ENCODE results near the gene ITK. TPM values are rescaled to one million over a fixed set of nuclear protein-coding genes. Genes with fewer than 3 reads are reported as not detected.

Gene ITK
- total RNA-seq, 1 donor from 2014 or later: not detected

GRCh38 chr5:157273131-157273556 is 92.5 kb downstream of the ITK start:
- Histone ChIP-seq H3K36me3 (ENCODE audit: control insufficient read depth, insufficient read depth, low read length) (no peaks in the 10 kb centered on the region), H3K4me3 (ENCODE audit: low read depth, low read length) (no peak overlapping the region), H3K27me3 (ENCODE audit: control insufficient read depth, insufficient read depth, low read length) (no peaks in the 10 kb centered on the region)
- DNase-seq (ENCODE audit: low read depth): no peak
- no peak for TF ChIP-seq CTCF (IDR thresholded peaks at IDR 0.05; ENCODE audit: insufficient read depth, low read length, severe bottlenecking)
- no peak for FAIRE-seq

- Histone ChIP-seq H3K27me3 (ENCODE audit: control insufficient read depth, insufficient read depth, low read length) (no peaks in the 10 kb centered on the region), H3K36me3 (ENCODE audit: control insufficient read depth, insufficient read depth, low read length) (no peaks in the 10 kb centered on the region), H3K4me3 (ENCODE audit: low read depth, low read length) (no peak overlapping the region)
- TF ChIP-seq CTCF (IDR thresholded peaks at IDR 0.05; ENCODE audit: insufficient read depth, low read length, severe bottlenecking): no peak
- no peak for FAIRE-seq
- no peak for DNase-seq (ENCODE audit: low read depth)
Measured at GRCh38 chr5:157275403-157275802, 94.8 kb downstream of the ITK start.

DNA sequence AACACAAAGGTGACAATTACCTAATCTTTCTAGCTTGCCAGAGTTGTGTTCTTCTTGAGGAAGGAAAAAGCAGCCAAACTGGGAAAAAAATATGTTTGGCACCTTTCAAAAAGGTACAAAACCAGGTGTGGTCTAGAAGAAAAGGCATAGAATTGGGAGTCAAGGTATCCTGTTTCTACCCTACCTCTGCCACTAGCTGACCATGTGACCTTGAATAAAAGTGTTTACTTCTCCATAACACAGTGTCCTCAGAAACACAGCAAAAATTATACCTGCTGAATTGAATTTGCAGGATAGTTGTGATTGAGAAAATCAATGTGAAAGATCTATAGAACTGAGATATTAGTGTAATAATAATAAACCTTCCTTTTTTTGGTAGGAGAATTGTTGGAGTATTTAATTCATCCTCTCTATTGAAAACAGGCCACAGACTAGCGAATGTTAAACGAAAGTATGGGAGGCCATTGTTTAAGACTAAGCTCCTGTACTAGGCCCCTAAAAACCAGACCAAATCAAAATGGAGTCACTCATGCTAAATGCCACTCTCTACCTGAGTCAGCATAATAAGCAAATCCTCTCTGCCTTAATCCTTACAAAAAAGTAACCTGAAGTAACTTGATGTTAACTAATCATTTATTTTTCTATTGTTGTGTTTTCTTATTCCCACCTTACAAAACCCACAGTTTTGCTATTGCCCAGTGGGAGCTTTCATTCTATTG is 97.8 kb downstream of the ITK start:
- FAIRE-seq (no peak), DNase-seq (ENCODE audit: low read depth) (no peak)
- Histone ChIP-seq H3K36me3 (ENCODE audit: control insufficient read depth, insufficient read depth, low read length) (no peaks in the 10 kb centered on the region), H3K27me3 (ENCODE audit: control insufficient read depth, insufficient read depth, low read length) (peaks cover 1% of the 10 kb centered on the region), H3K4me3 (ENCODE audit: low read depth, low read length) (no peak overlapping the region)
- no peak for TF ChIP-seq CTCF (IDR thresholded peaks at IDR 0.05; ENCODE audit: insufficient read depth, low read length, severe bottlenecking)

DNA sequence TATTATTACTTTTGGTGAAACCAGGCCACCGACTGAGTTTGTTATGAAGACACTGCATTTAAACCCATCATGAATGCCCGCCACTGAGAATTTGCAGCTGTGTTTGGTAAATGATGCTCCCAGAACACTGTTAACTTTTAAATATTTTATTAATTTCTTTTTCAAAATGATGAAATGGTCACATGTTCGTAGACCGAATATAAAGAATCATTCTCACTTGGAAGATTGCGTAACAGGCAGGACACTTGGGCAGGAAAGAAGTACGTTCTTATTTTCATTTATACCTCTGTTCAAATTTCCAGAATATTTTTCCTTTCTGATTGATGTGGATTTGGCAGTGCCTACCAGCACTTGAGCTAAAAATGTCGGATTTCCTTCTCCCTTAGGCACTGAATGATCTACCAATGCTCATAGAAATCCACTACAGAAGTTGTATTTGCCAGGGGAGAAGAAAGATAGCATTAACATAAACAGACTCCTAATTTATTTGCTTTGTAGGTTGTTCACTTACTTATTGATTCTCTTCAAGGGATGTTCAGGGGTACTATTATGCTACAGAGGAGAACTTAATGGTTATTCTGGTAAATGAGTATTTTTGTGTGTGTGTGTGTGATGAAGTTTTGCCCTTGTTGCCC is 99.1 kb downstream of the ITK start:
- no peak for DNase-seq (ENCODE audit: low read depth)
- no peak for FAIRE-seq
- no peak for TF ChIP-seq CTCF (IDR thresholded peaks at IDR 0.05; ENCODE audit: insufficient read depth, low read length, severe bottlenecking)
- H3K36me3 ChIP-seq (ENCODE audit: control insufficient read depth, insufficient read depth, low read length): no peaks in the 10 kb centered on the region
- peaks cover 1% of the 10 kb centered on the region for H3K27me3 ChIP-seq (ENCODE audit: control insufficient read depth, insufficient read depth, low read length)
- no peak overlapping the region for H3K4me3 ChIP-seq (ENCODE audit: low read depth, low read length)

DNA sequence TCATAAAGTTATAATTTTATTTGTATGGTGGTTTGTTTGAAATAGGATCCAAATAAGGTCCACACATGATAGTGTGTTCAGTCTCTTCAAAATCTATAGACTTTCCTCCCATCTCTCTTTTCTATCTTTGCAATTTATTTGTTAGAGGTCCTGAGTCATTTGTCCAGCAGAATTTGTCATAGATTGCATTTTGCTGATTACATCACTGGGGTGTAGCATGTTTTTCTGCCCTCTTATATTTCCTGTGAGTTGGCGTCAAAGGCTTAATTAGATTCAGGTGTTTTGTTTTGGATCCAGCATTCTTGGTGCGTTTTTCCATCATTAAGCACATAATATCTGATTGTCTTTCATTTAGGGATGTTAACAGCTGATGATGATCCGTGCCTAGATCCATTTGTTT is 100.3 kb downstream of the ITK start:
- H3K27me3 ChIP-seq (ENCODE audit: control insufficient read depth, insufficient read depth, low read length): peaks cover 1% of the 10 kb centered on the region
- FAIRE-seq: no peak
- no peak overlapping the region for H3K4me3 ChIP-seq (ENCODE audit: low read depth, low read length)
- DNase-seq (ENCODE audit: low read depth): peak; percentile 77
- no peak for TF ChIP-seq CTCF (IDR thresholded peaks at IDR 0.05; ENCODE audit: insufficient read depth, low read length, severe bottlenecking)
- H3K36me3 ChIP-seq (ENCODE audit: control insufficient read depth, insufficient read depth, low read length): no peaks in the 10 kb centered on the region

Measured in bronchial epithelial cell (primary cell).